ENCODE data around the gene RXFP3.

RXFP3 gene, protein sequence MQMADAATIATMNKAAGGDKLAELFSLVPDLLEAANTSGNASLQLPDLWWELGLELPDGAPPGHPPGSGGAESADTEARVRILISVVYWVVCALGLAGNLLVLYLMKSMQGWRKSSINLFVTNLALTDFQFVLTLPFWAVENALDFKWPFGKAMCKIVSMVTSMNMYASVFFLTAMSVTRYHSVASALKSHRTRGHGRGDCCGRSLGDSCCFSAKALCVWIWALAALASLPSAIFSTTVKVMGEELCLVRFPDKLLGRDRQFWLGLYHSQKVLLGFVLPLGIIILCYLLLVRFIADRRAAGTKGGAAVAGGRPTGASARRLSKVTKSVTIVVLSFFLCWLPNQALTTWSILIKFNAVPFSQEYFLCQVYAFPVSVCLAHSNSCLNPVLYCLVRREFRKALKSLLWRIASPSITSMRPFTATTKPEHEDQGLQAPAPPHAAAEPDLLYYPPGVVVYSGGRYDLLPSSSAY

DNA sequence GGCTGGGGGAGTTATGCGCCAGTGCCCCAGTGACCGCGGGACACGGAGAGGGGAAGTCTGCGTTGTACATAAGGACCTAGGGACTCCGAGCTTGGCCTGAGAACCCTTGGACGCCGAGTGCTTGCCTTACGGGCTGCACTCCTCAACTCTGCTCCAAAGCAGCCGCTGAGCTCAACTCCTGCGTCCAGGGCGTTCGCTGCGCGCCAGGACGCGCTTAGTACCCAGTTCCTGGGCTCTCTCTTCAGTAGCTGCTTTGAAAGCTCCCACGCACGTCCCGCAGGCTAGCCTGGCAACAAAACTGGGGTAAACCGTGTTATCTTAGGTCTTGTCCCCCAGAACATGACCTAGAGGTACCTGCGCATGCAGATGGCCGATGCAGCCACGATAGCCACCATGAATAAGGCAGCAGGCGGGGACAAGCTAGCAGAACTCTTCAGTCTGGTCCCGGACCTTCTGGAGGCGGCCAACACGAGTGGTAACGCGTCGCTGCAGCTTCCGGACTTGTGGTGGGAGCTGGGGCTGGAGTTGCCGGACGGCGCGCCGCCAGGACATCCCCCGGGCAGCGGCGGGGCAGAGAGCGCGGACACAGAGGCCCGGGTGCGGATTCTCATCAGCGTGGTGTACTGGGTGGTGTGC is at the start of gene RXFP3:
RXFP3 (plus strand) TSS at position 6 of the 636 bp plus-strand sequence; CDS start at position 361, 355 bp downstream.
- Histone ChIP-seq H3K79me2 (ENCODE audit: insufficient read depth, low read length) (no peaks in the 10 kb centered on the region), H3K9me3 (ENCODE audit: insufficient read depth, low read length, severe bottlenecking) (no peaks in the 10 kb centered on the region), H2AFZ (ENCODE audit: low read depth, low read length) (no peak within 1 kb of the TSS), H3K4me3 (ENCODE audit: low read depth in 1 of 2, low read length in 2 of 2) (no peak within 1 kb of the TSS), H3K27me3 (ENCODE audit: insufficient read depth, low read length, poor library complexity) (no peaks in the 10 kb centered on the region), H4K20me1 (ENCODE audit: insufficient read depth, low read length) (no peaks in the 10 kb centered on the region), H3K36me3 (ENCODE audit: insufficient read depth, low read length) (no peaks in the 10 kb centered on the region), H3K4me2 (ENCODE audit: insufficient read depth, low read length) (no peak within 1 kb of the TSS), H3K27ac (ENCODE audit: low read length) (no peak within 1 kb of the TSS), H3K4me1 (ENCODE audit: insufficient read depth, low read length) (no peaks in the 10 kb centered on the region), H3K9ac (ENCODE audit: low read depth, low read length) (no peak within 1 kb of the TSS)
- DNase-seq (no peak), ATAC-seq (ENCODE audit: insufficient read depth, low read depth) (no peak)
- no peak for TF ChIP-seq EZH2 (IDR thresholded peaks at IDR 0.05; ENCODE audit: borderline replicate concordance, low read depth, low read length, severe bottlenecking)
- TF ChIP-seq, protein P1, sequence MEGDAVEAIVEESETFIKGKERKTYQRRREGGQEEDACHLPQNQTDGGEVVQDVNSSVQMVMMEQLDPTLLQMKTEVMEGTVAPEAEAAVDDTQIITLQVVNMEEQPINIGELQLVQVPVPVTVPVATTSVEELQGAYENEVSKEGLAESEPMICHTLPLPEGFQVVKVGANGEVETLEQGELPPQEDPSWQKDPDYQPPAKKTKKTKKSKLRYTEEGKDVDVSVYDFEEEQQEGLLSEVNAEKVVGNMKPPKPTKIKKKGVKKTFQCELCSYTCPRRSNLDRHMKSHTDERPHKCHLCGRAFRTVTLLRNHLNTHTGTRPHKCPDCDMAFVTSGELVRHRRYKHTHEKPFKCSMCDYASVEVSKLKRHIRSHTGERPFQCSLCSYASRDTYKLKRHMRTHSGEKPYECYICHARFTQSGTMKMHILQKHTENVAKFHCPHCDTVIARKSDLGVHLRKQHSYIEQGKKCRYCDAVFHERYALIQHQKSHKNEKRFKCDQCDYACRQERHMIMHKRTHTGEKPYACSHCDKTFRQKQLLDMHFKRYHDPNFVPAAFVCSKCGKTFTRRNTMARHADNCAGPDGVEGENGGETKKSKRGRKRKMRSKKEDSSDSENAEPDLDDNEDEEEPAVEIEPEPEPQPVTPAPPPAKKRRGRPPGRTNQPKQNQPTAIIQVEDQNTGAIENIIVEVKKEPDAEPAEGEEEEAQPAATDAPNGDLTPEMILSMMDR (IDR thresholded peaks at IDR 0.05; ENCODE audit: borderline replicate concordance, extremely low read depth, low read length, poor library complexity, severe bottlenecking), result no peak

DNA sequence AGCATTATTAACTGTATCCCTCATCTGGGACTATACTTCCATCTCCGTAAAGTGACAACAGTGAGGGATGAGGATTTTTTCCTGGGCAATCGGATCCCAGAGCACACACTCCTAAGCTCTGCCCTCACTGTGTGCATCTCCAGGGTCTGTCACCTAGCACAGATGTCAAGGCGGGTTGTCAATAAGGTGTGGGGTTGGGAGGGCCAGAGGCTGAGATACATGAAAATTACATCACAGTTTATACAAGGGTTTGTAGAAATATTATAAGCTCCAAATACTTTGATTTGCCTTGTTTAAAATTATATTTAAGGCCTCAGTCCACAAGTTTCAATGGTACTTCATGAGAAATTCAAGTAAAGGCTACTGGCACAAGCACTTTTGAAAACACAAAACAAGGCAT is 48.9 kb upstream of the RXFP3 start:
- H3K4me1 ChIP-seq (ENCODE audit: insufficient read depth, low read length), result no peaks in the 10 kb centered on the region
- no peaks in the 10 kb centered on the region for H3K79me2 ChIP-seq (ENCODE audit: insufficient read depth, low read length)
- no peak overlapping the region for H3K4me2 ChIP-seq (ENCODE audit: insufficient read depth, low read length)
- no peak overlapping the region for H3K9ac ChIP-seq (ENCODE audit: low read depth, low read length)
- H2AFZ ChIP-seq (ENCODE audit: low read depth, low read length), result no peak overlapping the region
- H3K27ac ChIP-seq (ENCODE audit: low read length), result no peak overlapping the region
- no peaks in the 10 kb centered on the region for H3K9me3 ChIP-seq (ENCODE audit: insufficient read depth, low read length, severe bottlenecking)
- H3K36me3 ChIP-seq (ENCODE audit: insufficient read depth, low read length), result no peaks in the 10 kb centered on the region
- H3K4me3 ChIP-seq (ENCODE audit: low read depth in 1 of 2, low read length in 2 of 2), result no peak overlapping the region
- no peaks in the 10 kb centered on the region for H3K27me3 ChIP-seq (ENCODE audit: insufficient read depth, low read length, poor library complexity)
- DNase-seq (no peak), ATAC-seq (ENCODE audit: insufficient read depth, low read depth) (no peak)
- no peaks in the 10 kb centered on the region for H4K20me1 ChIP-seq (ENCODE audit: insufficient read depth, low read length)
- TF ChIP-seq, protein P1 (IDR thresholded peaks at IDR 0.05; ENCODE audit: borderline replicate concordance, extremely low read depth, low read length, poor library complexity, severe bottlenecking), result no peak
- no peak for TF ChIP-seq EZH2 (IDR thresholded peaks at IDR 0.05; ENCODE audit: borderline replicate concordance, low read depth, low read length, severe bottlenecking)

DNA sequence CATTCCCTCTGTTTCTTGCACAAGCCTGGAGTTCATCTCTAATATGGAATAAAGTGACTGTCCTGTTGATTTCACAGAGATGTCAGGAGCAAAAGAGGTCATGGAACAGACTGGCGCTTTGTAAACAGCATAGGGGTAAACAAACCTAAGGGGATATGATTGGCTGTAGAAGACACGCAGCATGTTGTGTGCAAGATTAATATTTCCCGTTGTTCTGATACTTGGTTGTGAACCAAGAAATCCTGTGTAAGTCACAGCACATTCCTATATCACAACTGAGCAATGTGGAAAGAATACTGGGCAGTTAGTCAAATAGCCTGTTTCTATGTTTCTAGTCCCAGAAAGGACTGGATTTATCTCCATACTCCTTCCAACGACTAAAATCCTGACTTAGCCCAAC is 47.6 kb upstream of the RXFP3 start:
- DNase-seq (no peak), ATAC-seq (ENCODE audit: insufficient read depth, low read depth) (no peak)
- Histone ChIP-seq H3K4me3 (ENCODE audit: low read depth in 1 of 2, low read length in 2 of 2) (no peak overlapping the region), H3K27ac (ENCODE audit: low read length) (no peak overlapping the region), H3K9me3 (ENCODE audit: insufficient read depth, low read length, severe bottlenecking) (no peaks in the 10 kb centered on the region), H3K4me2 (ENCODE audit: insufficient read depth, low read length) (no peak overlapping the region), H2AFZ (ENCODE audit: low read depth, low read length) (no peak overlapping the region), H3K4me1 (ENCODE audit: insufficient read depth, low read length) (no peaks in the 10 kb centered on the region), H3K36me3 (ENCODE audit: insufficient read depth, low read length) (no peaks in the 10 kb centered on the region), H3K27me3 (ENCODE audit: insufficient read depth, low read length, poor library complexity) (no peaks in the 10 kb centered on the region), H3K79me2 (ENCODE audit: insufficient read depth, low read length) (no peaks in the 10 kb centered on the region), H4K20me1 (ENCODE audit: insufficient read depth, low read length) (no peaks in the 10 kb centered on the region), H3K9ac (ENCODE audit: low read depth, low read length) (no peak overlapping the region)
- TF ChIP-seq, protein P1 (IDR thresholded peaks at IDR 0.05; ENCODE audit: borderline replicate concordance, extremely low read depth, low read length, poor library complexity, severe bottlenecking), result no peak
- no peak for TF ChIP-seq EZH2 (IDR thresholded peaks at IDR 0.05; ENCODE audit: borderline replicate concordance, low read depth, low read length, severe bottlenecking)
